GM19099 (cell line): ENCODE measurements around the gene OGN.

Experiments
- POLR2A ChIP-seq: IDR thresholded peaks from 3 replicates; pipeline ENCODE4 v1.6.1; 2011; ENCODE audit warnings: low read depth; ENCODE audit not compliant: insufficient read length; ENCODE audit errors: extremely low read depth

OGN gene

DNA sequence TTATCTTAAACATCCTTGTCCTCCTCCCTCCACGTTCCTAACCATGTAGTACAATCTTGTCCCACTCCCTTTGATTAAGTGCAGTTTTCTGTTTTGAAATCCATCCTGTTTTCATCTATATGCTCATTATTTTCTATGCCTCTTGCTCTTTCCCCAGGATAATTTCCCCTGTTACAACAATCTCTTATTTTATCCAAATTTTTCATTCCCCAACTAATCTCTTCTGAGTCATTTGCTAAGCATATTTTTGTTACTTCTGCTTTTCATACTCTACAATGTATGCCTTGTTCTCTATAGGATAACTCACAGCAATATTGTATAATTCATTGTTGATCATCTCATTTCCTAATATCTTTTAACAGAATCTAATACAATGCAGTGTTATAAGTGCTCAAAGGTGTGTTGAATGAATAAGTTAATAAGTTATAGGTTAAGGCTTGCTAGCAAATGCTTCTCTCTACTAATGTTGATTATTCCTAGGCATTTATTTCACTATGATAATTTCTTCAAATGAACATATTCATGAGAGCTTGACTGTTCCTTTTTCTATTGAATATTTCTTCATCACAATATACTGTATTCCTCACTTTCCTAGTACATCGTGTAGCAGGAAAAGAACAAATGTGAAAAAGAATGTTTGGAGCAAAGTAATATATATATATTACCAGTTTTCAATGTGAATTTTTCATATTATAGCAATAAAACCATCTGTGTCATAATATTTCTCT, 18.4 kb upstream of the OGN start:
- no peak for TF ChIP-seq POLR2A

DNA sequence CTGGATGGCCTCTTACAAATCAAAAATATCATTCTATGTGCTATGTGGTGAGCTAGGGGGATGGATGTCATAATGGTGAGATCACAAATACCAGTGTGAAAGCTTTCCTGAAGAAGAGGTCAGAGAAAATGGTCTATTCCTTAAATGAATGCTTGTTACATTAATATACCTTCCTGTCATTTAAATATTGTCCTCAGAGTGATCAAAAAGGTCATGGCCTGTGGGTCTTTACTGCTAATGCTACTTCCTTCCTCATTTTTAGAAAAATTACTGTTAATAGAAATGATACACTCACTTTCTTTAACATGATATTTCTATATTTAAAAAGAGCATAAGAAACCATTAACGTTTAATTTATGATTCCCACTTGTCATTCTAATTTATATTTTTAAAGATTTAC, 10.2 kb upstream of the OGN start:
- TF ChIP-seq POLR2A: no peak

DNA sequence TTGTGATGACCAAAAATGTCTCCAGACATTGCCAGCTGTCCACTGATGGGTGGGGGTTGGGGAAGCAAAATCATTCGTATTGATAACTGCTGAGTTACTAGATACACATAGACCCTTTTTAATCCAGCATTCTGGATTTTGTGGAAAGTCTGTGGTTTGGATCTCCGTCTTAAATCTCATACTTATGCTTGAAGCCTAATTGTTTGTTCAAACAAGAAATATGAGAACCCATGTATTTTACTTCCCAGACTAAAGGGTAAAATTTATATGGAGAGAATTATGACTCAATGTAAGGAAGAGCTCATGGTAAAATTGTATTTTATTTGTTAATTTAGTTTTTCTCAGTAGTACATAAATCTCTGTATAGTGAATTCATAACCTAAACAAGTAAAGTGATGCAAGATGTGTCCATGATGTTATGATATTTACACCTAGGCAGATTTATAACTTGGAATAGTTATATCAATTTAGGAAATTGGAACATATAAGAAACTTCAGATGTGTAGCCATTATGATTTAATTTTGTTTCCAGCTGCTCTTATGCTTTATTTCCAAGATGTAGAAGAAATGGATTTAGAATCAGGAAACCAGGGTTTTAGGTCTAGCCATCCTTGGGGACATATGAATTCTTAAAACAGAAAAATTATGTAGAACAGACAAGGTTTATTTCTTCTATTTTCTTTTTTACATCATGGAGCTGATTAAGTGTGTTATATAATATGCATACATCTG, 4.5 kb upstream of the OGN start:
- no peak for TF ChIP-seq POLR2A

GRCh38 chr9:92407818-92408217, 3.4 kb upstream of the OGN start:
- TF ChIP-seq POLR2A: no peak

- peak; percentile 39 for TF ChIP-seq POLR2A
These were observed 2.1 kb upstream of the OGN start for GRCh38 chr9:92406477-92406876.

DNA sequence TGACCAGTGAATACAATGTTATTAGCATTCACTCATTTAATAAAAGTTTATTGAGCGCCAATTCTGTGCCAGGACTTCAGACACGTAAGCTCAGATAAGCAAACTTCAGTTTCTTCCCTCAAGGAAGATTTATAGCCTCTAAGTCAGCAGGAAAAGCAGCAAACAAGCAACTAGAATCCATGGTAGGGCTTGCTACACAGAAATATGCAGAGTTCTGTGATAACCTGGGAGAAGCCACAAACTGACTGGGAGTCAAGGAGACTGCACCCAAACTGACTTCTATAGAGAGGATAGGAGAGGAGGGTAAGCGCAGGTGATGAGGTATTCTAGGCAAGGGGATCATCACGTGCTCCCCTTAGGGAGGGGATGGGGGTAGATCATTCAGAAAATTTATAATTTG, 1.4 kb upstream of the OGN start:
- TF ChIP-seq POLR2A: no peak

DNA sequence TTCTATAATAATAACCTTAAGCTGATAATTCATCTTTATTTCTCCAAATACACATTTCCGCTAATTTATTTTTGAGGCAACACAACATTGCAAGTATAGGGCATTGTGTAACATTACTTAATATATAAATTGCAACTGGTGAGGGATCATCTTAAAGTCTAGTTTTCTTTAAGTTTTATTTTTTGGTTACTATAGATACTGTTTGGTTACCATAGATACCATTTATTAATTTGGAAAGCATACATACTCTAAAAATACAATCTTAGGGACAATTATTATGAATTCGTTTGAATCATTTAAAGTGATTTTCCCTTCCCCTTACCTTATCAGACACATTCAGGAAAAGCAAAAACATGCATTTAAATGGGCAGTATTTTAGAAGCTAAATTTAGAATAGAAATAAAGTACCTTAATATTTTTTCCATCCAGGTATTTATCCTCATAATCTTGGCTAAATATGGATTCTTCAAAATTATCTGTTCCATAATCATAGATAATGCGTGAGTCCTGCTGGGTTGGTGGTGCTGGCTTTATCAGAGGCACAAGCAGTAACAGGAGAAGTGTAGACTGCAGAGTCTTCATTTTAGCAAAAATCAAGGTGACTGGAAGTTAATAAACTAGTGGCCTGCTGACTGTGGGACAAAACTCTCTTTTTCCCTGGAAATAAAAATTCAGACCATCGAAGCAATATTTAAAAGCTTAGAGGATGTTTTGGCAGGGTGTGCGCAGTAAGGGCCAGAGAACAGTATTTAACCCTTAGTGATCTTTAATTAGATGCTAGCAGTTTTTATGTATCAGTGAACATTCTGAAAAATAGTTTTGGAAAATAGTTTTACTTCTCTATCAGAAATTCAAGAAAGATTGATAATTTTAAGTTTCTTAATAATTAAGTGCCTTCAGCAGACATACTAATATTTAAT, 1.3 kb downstream of the OGN start:
- no peak for TF ChIP-seq POLR2A

- TF ChIP-seq POLR2A: no peak
These were observed 2.0 kb downstream of the OGN start for GRCh38 chr9:92402360-92402759.

- TF ChIP-seq POLR2A: no peak
These were observed 6.5 kb downstream of the OGN start for GRCh38 chr9:92397853-92398252.

GRCh38 chr9:92395617-92396016, 8.8 kb downstream of the OGN start:
- no peak for TF ChIP-seq POLR2A

DNA sequence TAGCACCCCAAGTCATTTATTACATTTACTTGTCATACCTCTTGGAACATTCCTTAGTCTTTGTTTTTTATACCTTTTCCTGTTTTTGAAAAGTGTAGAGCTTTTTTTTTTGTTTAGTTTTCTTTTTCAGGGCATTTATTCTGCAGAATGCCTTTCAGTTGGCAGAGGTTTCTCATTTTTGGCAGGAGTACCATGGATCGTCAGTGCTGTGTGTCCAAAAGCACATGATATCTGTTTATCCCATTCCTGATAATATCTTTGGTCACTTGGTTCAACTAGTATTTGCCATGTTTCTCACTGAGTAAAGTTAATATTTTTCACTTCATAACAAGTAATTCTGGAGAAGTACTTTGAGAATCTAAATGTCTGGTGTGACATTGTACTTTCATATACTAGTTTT, 10.7 kb downstream of the OGN start:
- no peak for TF ChIP-seq POLR2A

- no peak for TF ChIP-seq POLR2A
These were observed 11.7 kb downstream of the OGN start for GRCh38 chr9:92392690-92393089.

DNA sequence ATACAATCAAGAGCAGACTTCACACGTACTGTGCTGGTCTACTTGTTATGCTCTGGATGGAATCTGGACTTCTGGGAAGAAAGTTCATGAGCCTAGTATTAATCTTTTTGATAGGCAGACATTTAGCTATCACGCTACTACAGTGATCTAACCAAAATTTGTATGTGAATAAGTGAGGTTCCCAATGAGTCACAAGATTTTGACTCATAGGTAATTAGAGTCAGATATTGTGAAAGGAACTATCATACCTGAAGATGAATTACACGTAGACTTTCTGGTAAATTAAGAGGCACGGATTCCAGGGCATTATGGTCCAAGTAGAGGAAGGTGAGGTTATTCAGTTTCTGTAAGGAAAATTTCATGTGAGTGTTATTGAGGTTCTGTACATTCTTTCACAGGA, 18.4 kb downstream of the OGN start:
- TF ChIP-seq POLR2A: no peak

- TF ChIP-seq POLR2A: no peak
These were observed 18.9 kb downstream of the OGN start for GRCh38 chr9:92385477-92385876.

- TF ChIP-seq POLR2A: no peak
These were observed 19.4 kb downstream of the OGN start for GRCh38 chr9:92385001-92385400.
